RCC 7860 (cell line): ENCODE measurements around the gene HTRA3.

Experiments used
- DNase-seq: peaks from one replicate; pipeline ENCODE4 v3.0.0-alpha.2; 2015; ENCODE audit warnings: low spot score
- FAIRE-seq: peaks from 2 replicates; lab custom pipeline; 2012; peaks lifted over from hg19 to GRCh38; lab: Jason Lieb, UNC

HTRA3 gene

GRCh38 chr4:8265171-8265929 is 4.2 kb upstream of the HTRA3 start:
- DNase-seq (no peak), FAIRE-seq (no peak)

- no peak for FAIRE-seq
- DNase-seq: no peak
Measured at GRCh38 chr4:8266088-8266487, 3.5 kb upstream of the HTRA3 start.

GRCh38 chr4:8266508-8266907 is 3.0 kb upstream of the HTRA3 start:
- FAIRE-seq: no peak

GRCh38 chr4:8267077-8267476 is 2.5 kb upstream of the HTRA3 start:
- DNase-seq (peak; percentile 54), FAIRE-seq (no peak)

More at GRCh38 chr4:8266508-8266907, 3.0 kb upstream of the HTRA3 start:
- no peak for DNase-seq

- DNase-seq: no peak
- FAIRE-seq: no peak
Measured at GRCh38 chr4:8268211-8268610, 1.3 kb upstream of the HTRA3 start.

GRCh38 chr4:8268901-8269534 is 536 bp upstream of the HTRA3 start:
- no peak for DNase-seq
- no peak for FAIRE-seq

GRCh38 chr4:8270418-8270771 is 841 bp downstream of the HTRA3 start:
- DNase-seq (no peak), FAIRE-seq (no peak)

- FAIRE-seq (no peak), DNase-seq (no peak)
Measured at GRCh38 chr4:8270912-8271815, 1.6 kb downstream of the HTRA3 start.

- no peak for DNase-seq
- no peak for FAIRE-seq
Measured at GRCh38 chr4:8271821-8272220, 2.3 kb downstream of the HTRA3 start.

- DNase-seq (no peak), FAIRE-seq (no peak)
Measured at GRCh38 chr4:8272472-8273428, 3.2 kb downstream of the HTRA3 start.

- DNase-seq (no peak), FAIRE-seq (no peak)
Measured at GRCh38 chr4:8273450-8273849, 3.9 kb downstream of the HTRA3 start.

- FAIRE-seq (no peak), DNase-seq (no peak)
Measured at GRCh38 chr4:8274066-8274652, 4.6 kb downstream of the HTRA3 start.

GRCh38 chr4:8274765-8275547 is 5.4 kb downstream of the HTRA3 start:
- no peak for DNase-seq
- no peak for FAIRE-seq

GRCh38 chr4:8275548-8275910 is 6.0 kb downstream of the HTRA3 start:
- FAIRE-seq: no peak

GRCh38 chr4:8276358-8277240 is 7.0 kb downstream of the HTRA3 start:
- DNase-seq: no peak
- FAIRE-seq: no peak

More at GRCh38 chr4:8275548-8275910, 6.0 kb downstream of the HTRA3 start:
- DNase-seq: no peak

- no peak for FAIRE-seq
- DNase-seq: no peak
Measured at GRCh38 chr4:8277356-8278008, 7.9 kb downstream of the HTRA3 start.

- FAIRE-seq: no peak
- no peak for DNase-seq
Measured at GRCh38 chr4:8278009-8278395, 8.4 kb downstream of the HTRA3 start.
